HG03108 (cell line): ENCODE measurements around the gene CCDC188.

Experiments used
- ATAC-seq: cut with Tn5 transposase; IDR thresholded peaks from one replicate; pipeline ENCODE4 v1.9.1; 2021; ENCODE audit warnings: moderate library complexity; ENCODE audit not compliant: unreplicated experiment

Gene CCDC188

DNA sequence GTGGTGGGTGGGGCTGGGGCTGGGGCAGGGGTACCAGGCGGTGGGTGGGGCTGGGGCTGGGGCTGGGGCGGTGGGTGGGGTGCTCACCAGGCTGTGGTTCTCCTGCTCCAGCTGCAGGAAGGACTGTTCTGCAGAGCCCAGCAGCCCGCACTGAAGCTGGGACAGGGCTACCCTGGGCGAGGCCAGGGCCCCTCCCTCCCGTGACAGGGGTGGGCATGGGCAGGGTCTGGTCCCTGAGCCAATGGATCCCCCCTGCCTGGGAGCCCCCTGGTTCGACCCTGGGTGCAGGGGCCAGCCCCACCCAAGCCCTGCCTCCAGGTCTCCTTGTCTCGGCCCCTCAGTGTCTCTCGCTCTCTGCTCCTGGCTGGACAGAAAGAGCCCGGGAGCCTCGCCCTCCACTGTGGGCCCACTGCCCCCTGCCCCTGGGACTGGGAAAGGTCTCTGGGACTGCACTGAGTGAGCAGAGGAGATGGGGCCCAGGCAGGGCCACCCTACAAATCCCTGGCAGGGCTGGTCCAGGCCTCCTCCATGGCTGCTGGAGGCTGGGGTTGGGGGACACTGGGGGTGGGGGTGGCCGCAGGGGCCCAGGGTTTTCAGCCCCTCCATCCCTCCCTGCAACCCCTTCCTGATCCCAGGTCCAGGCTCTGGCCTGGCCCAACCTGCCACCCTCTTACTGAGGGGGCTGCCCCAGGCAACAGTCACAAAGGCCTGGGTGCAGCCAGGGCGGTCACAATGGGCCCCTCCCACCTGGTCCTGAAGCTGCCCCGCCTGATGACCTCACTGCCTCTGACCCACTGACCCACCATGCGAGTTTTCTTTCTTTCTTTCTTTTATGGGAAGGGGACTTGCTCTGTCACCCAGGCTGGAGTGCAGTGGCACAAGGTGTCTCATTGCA lies at the start of gene CCDC188:
CCDC188 (minus strand) TSS at position 675 of the 895 bp plus-strand sequence; CDS start at position 606, 69 bp downstream.
- ATAC-seq, result no peak

- ATAC-seq, result no peak
Measured at GRCh38 chr22:20199906-20200305, 49.1 kb upstream of the CCDC188 start.

GRCh38 chr22:20199413-20199842 lies 48.6 kb upstream of the CCDC188 start:
- no peak for ATAC-seq

DNA sequence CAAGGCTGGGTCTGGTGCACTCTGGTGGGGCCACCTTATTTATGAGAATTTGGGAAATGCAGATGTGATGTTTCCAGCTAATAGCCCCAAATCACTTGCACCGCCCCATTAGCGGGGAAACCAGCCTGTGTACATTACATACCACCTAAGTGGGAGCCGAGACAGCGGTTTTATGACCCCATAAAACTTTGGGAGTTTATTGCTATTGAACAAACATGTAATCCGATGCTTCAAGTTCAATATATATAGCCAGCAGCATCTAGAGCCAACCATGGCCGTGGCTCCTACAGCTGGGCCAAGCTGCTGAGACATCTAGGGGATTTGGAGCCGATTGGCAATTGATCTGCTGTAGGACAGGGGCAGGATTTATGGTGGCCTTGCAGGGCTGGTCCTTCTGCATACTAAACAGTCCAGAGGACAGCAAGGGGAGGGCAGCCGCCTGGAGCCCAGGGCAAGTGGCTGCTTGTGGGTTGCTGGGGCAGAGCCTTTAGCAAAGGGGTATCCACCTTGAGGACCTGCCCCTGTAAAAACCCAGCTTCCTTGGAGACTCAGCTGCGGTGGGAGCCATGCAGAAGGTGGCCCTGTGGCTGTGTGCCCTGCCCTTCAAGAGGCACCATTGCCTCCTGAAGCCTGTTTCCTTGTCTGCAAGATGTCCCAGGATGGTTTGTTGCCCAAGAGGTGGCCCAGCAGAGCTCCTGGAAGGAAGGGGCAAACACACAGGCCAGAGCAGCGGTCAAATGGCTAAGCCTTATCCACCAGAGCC lies 47.9 kb upstream of the CCDC188 start:
- no peak for ATAC-seq

DNA sequence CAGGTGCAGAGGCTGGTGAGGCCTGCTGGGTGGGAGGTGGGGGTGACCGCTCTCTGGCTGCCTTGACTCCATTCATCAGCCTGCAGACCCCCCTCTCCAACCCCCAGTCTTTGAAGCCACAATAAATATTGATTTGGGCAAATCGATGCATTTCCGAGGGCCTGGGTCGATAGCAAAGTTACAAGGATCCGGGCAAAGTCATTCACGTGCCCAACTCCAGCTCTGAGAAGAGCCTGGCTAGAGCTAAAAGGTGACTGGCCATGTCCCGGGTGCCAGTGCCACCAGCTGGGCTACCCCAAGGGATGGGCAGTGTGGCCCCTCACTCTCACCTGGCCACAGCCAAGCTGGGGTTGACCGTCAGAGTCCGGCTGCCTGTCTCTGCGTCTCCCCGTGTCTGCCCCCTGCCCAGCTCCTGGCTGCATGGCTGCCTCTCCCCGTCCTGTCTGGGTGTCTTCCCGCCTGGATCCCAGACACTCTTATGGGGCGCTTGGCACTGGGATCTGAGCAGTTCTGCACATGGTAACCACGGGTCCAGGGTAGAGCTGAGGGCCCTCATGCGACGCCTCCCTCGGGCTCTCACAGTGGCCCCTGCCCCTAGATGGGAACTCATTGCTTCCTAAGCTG lies 46.7 kb upstream of the CCDC188 start:
- ATAC-seq, result no peak

- ATAC-seq, result no peak
Measured at GRCh38 chr22:20196094-20196842, 45.4 kb upstream of the CCDC188 start.

DNA sequence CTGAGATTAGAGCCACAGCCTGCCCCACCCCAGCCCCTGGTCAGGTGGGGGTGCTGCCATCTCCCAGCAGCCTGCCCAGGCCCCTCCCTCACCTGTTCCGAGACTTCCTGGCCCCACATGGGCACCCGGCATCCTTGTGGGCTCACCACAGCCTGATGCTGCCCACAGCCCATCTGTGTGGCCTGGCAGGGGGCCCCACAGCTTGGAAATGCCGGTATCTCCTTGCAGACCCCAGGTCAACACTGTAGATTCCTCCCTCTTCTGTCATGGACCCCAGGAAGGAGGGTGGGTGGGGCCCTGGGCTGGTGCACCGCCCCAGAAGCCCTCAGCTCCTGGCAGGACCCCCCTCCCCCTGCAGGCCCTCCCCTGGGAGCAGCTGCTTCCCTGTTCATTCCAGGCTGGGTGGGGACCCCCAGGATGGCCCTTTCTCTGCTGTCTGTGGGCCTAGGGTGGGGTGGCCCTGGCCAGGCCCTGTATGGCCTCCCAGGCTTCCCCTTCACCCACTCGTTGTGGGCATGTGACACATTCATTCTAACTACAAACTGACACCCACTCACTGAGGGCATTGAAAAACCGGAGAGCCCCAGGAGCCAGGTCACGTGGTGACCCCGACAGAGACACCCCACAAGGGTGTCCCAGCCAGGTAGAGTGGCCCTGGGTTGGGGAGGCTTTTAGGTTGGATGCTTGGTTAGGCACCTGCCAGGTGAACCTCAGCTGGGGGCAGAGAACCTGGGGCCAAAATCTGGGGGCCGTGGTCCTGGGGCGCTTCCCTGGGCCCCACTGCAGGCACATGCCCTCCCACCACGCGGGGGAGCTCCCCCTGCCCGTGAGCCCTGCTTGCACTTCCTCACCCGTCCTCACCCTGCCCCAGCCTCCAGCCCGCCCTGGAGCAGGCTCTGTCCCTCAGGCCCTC lies 44.1 kb upstream of the CCDC188 start:
- no peak for ATAC-seq

DNA sequence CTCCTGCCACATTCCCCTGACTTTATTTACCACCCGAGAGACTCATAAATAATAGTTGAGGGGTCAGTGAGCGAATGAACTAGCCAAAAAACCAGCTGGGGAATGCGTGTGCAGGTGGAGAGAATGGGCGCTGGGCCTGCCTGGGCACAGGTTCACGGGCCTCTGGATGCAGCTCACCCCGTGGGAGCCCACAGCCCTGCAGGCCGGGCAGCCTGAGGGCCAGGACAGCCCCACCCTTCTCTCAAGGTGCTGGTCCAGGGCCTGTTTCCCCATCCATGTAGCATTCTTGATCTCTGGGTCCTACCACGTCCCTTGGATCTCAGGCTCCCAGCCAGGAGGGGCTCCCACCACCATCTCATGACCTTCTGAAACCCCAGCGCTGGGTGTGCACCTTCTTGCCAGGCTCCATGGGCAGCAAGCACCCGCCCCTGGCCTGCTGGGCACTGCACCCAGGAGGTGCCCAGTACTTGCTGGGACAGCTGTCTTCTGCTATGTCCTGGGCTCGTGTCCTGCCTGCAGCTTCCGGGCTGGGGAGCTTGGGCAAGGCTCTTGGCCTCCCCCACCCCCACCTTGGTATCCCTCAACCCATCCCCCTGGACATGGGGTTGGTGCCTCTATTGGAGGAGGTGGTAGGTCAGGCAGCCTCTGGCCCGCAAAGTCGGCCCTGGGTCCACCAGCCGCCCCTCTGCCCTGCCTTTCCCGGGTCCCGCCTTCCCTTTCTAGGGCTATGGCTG lies 43.1 kb upstream of the CCDC188 start:
- no peak for ATAC-seq

GRCh38 chr22:20192972-20193760 lies 42.3 kb upstream of the CCDC188 start:
- ATAC-seq, result no peak

GRCh38 chr22:20192293-20192971 lies 41.6 kb upstream of the CCDC188 start:
- ATAC-seq, result no peak

- ATAC-seq, result no peak
Measured at GRCh38 chr22:20191803-20192202, 40.9 kb upstream of the CCDC188 start.

DNA sequence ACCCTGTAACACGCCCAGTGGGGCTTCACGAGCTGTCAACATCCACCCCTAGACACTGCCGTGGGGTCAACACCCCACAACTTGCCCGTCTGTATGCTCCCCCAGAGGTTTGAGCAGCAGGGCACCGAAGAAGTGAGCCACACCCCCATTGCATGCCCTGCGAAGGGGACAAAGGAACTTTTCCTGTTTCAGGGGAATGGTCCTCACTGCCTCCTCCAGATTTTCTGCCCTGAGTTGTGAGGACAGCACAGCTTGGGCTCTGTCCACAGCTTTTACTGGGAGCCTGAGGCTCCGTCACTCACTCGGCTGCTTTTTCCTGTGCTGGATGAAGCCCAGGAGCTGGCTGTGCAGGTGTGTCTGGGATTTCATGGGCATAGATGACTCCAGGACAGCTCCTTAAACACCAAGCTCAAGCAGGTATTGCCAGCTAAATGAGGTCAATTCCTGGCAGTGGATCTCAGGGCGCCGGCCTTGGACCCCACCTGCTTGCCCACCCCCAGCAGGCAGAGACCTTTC lies 40.2 kb upstream of the CCDC188 start:
- ATAC-seq, result no peak

- no peak for ATAC-seq
Measured at GRCh38 chr22:20188567-20188877, 37.7 kb upstream of the CCDC188 start.

DNA sequence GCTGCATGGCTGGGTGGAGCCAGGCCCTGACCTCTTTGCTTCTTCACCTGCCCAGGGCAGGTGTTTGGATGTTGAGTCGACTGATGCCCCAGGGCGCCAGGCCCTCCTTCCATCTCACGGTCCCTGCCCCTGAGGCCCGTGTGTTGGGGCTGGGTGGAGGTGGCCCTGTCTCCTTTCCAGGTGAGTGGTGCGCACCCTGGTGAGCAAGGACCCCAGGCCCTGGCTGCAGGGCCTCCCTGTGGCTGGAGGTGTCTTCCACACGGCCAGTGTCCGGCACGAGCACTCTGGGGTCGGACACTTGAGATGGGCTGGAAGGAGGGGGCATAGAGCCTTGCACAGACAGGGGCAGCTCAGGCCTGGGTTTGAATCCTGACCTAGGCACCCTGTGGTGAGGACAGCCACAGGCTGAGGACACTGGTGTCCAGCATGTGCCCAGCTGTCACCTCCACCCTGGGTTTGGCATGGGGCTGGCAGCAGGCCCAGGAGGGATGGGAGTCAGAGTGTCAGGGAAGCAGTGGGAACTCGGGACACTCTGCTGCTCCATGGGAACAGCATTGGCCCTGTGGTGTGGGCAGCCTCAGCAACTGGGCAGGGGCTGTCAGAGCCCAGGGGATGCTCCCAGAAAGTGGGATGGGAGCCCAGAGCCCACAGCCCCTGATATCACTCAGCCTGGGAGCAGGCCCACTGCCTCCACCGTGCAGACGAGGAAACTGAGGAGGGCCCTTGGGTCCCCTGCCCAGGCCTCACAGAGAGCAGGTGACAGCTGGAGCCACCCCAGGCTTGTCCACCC lies 37.1 kb upstream of the CCDC188 start:
- no peak for ATAC-seq

DNA sequence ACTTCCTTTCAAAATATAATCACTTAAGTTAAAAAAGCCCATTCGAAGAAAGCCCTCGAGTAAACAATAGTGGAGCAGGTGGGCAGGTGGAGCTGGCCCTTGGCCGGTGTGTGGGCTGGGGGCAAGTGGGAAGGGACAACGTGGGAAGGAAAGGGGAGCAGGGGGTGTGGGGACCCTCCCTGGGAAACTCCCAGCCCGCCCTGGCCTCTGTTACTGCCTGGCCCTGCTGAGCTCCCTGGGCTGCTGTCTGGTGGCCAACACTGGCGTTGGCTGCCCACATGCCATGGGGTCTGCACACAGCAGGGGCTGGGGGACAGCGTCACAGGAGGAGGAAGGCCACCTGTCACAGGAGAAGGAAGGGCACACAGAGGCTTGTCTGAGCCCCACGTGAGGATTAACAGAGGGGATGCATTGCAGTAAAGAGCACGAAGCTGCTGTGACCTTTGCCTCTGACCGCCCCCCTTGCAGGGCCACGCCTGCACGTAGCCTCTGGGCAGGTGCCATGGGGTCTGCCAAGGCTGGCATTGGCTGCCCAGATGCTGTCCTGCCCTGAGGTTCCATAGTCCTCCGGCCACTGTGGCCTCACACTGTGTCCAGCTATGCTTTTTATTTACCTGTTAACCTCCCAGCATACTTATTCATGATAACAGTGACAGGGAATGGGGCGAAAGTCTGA lies 36.2 kb upstream of the CCDC188 start:
- ATAC-seq, result no peak

- no peak for ATAC-seq
Measured at GRCh38 chr22:20186183-20186870, 35.5 kb upstream of the CCDC188 start.
